Esophagus muscularis mucosa (tissue), 4 donors: ENCODE measurements around the gene UMPS. TPM values are rescaled to one million over a fixed set of nuclear protein-coding genes. Genes with fewer than 3 reads are reported as not detected.
"Not testable (repeated sequence)": the region's sequence is repeated elsewhere in the genome, so short reads cannot be mapped to it uniquely, and the experiment has no call there.

Experiments used
- DNase-seq: peaks from one replicate; pipeline ENCODE4 v3.0.0-alpha.2; 2017; ENCODE audit errors: extremely low spot score
- H3K27ac ChIP-seq, 4 donors: fragments of 200-600 bp; sonication (generic); replicated peaks in 1 of 4; 1 replicate in 3 of 4; 2 replicates in 1 of 4; pipeline ENCODE4 v1.5.1; 2016 to 2019; ENCODE audit warnings: mild to moderate bottlenecking in 1 of 4
- H3K27me3 ChIP-seq, 4 donors: fragments of 200-600 bp; sonication (generic); one replicate each; pipeline versions ENCODE4 v1.5.1 to v1.6.0; 2016 to 2019
- H3K36me3 ChIP-seq, 4 donors: fragments of 200-600 bp; sonication (generic); one replicate each; pipeline ENCODE4 v1.5.1; 2016 to 2019
- H3K4me1 ChIP-seq, 4 donors: fragments of 200-600 bp; sonication (generic); one replicate each; pipeline ENCODE4 v1.5.1; 2016 to 2019
- H3K4me3 ChIP-seq, 4 donors: fragments of 200-600 bp; sonication (generic); 1 replicate in 2 of 4; 2 replicates in 2 of 4; pipeline ENCODE4 v1.5.1; 2016 to 2019; ENCODE audit warnings: mild to moderate bottlenecking in 4 of 4, moderate library complexity in 1 of 4
- H3K9me3 ChIP-seq, 4 donors: fragments of 200-600 bp; sonication (generic); 1 replicate in 3 of 4; 2 replicates in 1 of 4; pipeline ENCODE4 v1.5.1; 2016 to 2019
- EP300 ChIP-seq: sonication (generic); formaldehyde crosslinking; IDR thresholded peaks from one replicate; pipeline ENCODE4 v1.6.1; 2017; ENCODE audit warnings: antibody characterized with exemption
- POLR2A ChIP-seq: fragments of 450-650 bp; IDR thresholded peaks from one replicate; pipeline ENCODE4 v1.6.1; 2017; ENCODE audit warnings: antibody characterized with exemption, moderate library complexity, mild to moderate bottlenecking, low read depth
- POLR2AphosphoS5 ChIP-seq, 2 donors: sonication (generic); formaldehyde crosslinking; IDR thresholded peaks; one replicate each; pipeline ENCODE4 v1.6.1; 2017; ENCODE audit warnings: antibody characterized with exemption in 2 of 2
- WGBS: methylation state at CpG from one replicate; pipeline ENCODE4 v1.1.5; 2018; 5-methylcytosine and 5-hydroxymethylcytosine counted together
- intact Hi-C: fragments of 100-400 bp; cut with DNase I; formaldehyde crosslinking; loops from one replicate; pipeline ENCODE4 v1.15.1; 2023
- total RNA-seq, 4 donors: library from RNA; depleted of rRNA; stranded (reverse); fragments of >200 nt; gene quantifications; one replicate each; pipeline versions ENCODE4 v1.1.0 to v1.2.1, GENCODE V29; 2016
- TF ChIP-seq, protein P1 (sequence below), 3 experiments: fragments of 200-600 bp in 2 of 3; fragments of 450-650 bp in 1 of 3; sonication (generic) in 2 of 3; IDR thresholded peaks; one replicate each; pipeline ENCODE4 v1.5.1; 2017 to 2019; ENCODE audit warnings: antibody characterized with exemption in 3 of 3, mild to moderate bottlenecking in 2 of 3, moderate library complexity in 1 of 3

The UMPS gene
- total RNA-seq, 4 donors from 2014 or later = 9.1 to 34.3 (median 21.1) TPM

DNA sequence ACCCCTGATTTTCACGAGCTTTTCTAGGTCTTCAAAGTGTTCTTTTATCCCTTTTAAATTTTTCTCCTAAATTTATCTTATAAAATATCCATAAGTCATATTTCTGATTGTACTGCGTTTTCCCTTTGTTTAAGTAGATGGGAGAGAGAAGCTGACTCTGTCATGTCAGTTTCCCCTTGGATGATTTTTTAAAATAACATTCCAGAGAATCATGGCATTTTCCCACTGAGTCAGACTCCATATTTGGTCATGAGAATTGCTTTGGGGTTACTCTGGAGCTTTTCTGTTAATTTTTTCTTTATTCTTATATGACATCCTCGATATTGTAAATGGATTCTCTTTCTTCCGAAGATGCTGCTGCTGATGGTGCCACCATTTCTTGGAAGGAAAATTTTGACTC lies 28.6 kb upstream of the UMPS start:
- H3K9me3 ChIP-seq = no peaks in the 10 kb centered on the region
- H3K27me3 ChIP-seq = no peaks in the 10 kb centered on the region
- peaks cover 0 to 17% (median 0%) of the 10 kb centered on the region in 4 donors for H3K36me3 ChIP-seq
- 74% methylated on average over 4 of the region's 4 CpGs for WGBS
- no peak for DNase-seq
- no peak overlapping the region for H3K27ac ChIP-seq
- intact Hi-C loops = no loop called here
- TF ChIP-seq POLR2AphosphoS5 (IDR thresholded peaks at IDR 0.05) = no peak
- no peak for TF ChIP-seq EP300
- TF ChIP-seq, protein P1, sequence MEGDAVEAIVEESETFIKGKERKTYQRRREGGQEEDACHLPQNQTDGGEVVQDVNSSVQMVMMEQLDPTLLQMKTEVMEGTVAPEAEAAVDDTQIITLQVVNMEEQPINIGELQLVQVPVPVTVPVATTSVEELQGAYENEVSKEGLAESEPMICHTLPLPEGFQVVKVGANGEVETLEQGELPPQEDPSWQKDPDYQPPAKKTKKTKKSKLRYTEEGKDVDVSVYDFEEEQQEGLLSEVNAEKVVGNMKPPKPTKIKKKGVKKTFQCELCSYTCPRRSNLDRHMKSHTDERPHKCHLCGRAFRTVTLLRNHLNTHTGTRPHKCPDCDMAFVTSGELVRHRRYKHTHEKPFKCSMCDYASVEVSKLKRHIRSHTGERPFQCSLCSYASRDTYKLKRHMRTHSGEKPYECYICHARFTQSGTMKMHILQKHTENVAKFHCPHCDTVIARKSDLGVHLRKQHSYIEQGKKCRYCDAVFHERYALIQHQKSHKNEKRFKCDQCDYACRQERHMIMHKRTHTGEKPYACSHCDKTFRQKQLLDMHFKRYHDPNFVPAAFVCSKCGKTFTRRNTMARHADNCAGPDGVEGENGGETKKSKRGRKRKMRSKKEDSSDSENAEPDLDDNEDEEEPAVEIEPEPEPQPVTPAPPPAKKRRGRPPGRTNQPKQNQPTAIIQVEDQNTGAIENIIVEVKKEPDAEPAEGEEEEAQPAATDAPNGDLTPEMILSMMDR (IDR thresholded peaks at IDR 0.05) = no peak
- no peak for TF ChIP-seq POLR2A
- H3K4me3 ChIP-seq = no peak overlapping the region
- H3K4me1 ChIP-seq = no peaks in the 10 kb centered on the region

DNA sequence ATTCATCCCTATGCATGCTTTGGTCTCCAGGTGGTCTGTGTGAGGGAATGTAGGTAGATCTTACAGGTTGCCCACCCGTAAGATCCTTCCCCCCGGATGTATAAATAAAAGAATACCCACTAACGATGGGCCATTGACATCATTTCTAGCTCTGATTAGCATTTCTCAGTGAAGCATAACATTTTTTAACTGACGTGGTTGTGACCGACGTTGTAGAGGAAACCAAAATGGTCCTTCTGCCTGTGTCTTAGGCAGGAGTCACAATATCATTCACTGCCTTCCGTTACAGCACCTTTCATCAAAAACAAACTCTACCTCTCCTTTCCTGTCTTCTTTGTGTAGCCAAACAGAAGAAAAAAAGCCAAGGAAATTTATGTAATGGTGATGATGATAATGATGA lies 27.3 kb upstream of the UMPS start:
- no peaks in the 10 kb centered on the region for H3K4me1 ChIP-seq
- WGBS = 89% methylated on average over 7 of the region's 7 CpGs

DNA sequence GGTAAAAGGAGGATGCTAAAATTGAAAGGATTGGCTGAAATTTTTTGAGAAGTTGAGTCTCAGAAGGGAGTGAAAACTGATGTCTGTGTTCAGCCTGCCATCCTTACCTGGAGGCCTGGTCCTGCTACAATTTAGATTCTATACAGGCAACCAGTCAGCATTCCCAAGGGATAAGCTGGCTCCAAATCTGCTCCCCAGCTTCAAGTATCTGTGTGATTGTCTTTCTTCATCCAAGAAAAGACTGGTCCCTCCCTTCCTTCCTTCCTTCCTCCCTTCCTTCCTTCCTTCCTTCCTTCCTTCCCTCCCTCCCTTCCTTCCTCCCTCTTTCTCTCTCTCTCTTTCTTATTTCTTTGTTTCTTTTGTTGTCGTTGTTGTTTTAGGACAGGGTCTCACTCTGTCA lies 24.7 kb upstream of the UMPS start:
- no peaks in the 10 kb centered on the region for H3K27me3 ChIP-seq
- WGBS = 89% methylated on average over 1 of the region's 1 CpG
- H3K36me3 ChIP-seq = no peaks in the 10 kb centered on the region
- TF ChIP-seq EP300 = no peak
- TF ChIP-seq, protein P1 (IDR thresholded peaks at IDR 0.05) = no peak
- TF ChIP-seq POLR2A = no peak
- TF ChIP-seq POLR2AphosphoS5 (IDR thresholded peaks at IDR 0.05) = no peak
- H3K4me3 ChIP-seq = no peak overlapping the region
- no peaks in the 10 kb centered on the region for H3K4me1 ChIP-seq
- intact Hi-C loops = no loop called here
- no peak overlapping the region for H3K27ac ChIP-seq
- H3K9me3 ChIP-seq = no peaks in the 10 kb centered on the region
- DNase-seq = no peak

More for the DNA sequence above, 27.3 kb upstream of the UMPS start:
- no peak for DNase-seq
- Histone ChIP-seq H3K9me3 (no peaks in the 10 kb centered on the region), H3K36me3 (peaks cover 0 to 5% (median 0%) of the 10 kb centered on the region in 4 donors), H3K27ac (no peak overlapping the region), H3K27me3 (no peaks in the 10 kb centered on the region), H3K4me3 (no peak overlapping the region)
- TF ChIP-seq POLR2AphosphoS5 (IDR thresholded peaks at IDR 0.05) (no peak), POLR2A (no peak), EP300 (no peak)
- TF ChIP-seq, protein P1 (IDR thresholded peaks at IDR 0.05) = no peak
- intact Hi-C loops = no loop called here

DNA sequence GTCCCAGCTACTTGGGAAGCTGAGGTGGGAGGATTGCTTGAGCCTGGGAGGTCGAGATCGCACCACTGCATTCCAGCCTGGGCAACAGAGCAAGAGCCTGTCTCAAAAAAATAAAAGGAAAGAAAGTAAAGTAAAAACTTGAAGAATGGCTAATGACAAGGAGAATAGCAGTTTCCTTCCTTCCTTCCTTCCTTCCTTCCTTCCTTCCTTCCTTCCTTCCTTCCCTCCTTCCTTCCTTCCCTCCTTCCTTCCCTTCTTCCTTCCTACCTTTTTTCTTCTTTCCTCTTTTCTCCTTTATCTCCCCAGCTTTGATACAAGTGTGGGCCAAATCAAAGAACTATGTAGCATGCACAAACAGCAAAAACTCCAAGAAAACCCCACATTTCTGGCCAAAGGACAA lies 23.0 kb upstream of the UMPS start:
- WGBS = 93% methylated on average over 2 of the region's 2 CpGs
- H3K36me3 ChIP-seq, H3K27me3 ChIP-seq, intact Hi-C loops, H3K27ac ChIP-seq, H3K9me3 ChIP-seq, DNase-seq, H3K4me3 ChIP-seq, H3K4me1 ChIP-seq: not testable (repeated sequence)

DNA sequence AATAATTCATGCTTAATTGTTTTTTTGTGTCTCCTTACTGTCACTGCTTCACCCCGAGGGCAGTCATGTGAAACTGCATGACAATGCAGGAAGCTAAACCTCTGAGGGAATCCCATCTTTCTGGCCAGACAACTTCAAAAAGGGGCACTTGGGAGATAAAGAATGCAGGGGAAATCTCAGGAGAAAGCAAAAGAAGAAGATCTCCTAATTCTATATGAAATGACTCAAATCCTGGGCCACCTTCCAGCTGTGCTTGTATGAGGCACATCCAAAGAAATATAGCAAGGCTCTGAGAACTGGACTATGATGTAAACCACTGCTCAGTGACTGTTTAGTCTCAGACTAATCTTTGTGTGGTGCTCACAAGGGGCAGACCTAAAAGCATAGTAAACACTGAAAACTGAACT lies 22.6 kb upstream of the UMPS start:
- H3K9me3 ChIP-seq = no peaks in the 10 kb centered on the region
- no peaks in the 10 kb centered on the region for H3K27me3 ChIP-seq
- H3K27ac ChIP-seq = no peak overlapping the region
- DNase-seq = no peak
- H3K36me3 ChIP-seq = no peaks in the 10 kb centered on the region
- no peaks in the 10 kb centered on the region for H3K4me1 ChIP-seq
- intact Hi-C loops = no loop called here
- WGBS = 43% methylated on average over 1 of the region's 1 CpG
- TF ChIP-seq EP300 (no peak), POLR2AphosphoS5 (IDR thresholded peaks at IDR 0.05) (no peak), POLR2A (no peak)
- TF ChIP-seq, protein P1 (IDR thresholded peaks at IDR 0.05) = no peak
- no peak overlapping the region for H3K4me3 ChIP-seq
